H1 (cell line): ENCODE data around the gene TP53. TPM values are rescaled to one million over a fixed set of nuclear protein-coding genes. Genes with fewer than 3 reads are reported as not detected.

ENCODE experiments used
- CTCF ChIA-PET: fragments of 300-600 bp; sonication (Branson Sonifier 250); formaldehyde crosslinking; loops from one replicate; lab custom pipeline; 2021; ENCODE audit not compliant: partially characterized antibody; lab: Charles Lee
- POLR2A ChIA-PET: fragments of 300-600 bp; sonication (Branson Sonifier 250); formaldehyde crosslinking; loops from one replicate; lab custom pipeline; 2021; ENCODE audit warnings: inconsistent platforms; ENCODE audit not compliant: partially characterized antibody; lab: Charles Lee
- DNase-seq, 2 experiments: peaks; one replicate each; pipeline versions ENCODE4 v3.0.0 to v3.0.0-alpha.2; 2010 to 2022; ENCODE audit warnings: low spot score in 2 of 2, low read depth in 1 of 2, mixed read lengths in 1 of 2
- FAIRE-seq: peaks from 2 replicates; lab custom pipeline; 2011; peaks lifted over from hg19 to GRCh38; lab: Jason Lieb, UNC
- H2AFZ ChIP-seq: 2 replicates; pipeline ENCODE4 v1.8.1; 2012; ENCODE audit warnings: low read length, inconsistent platforms
- H2AK5ac ChIP-seq: 2 replicates; pipeline ENCODE4 v1.6.1; 2013; ENCODE audit warnings: low read depth, low read length
- H2BK120ac ChIP-seq: replicated peaks from 2 replicates; pipeline ENCODE3; 2013; ENCODE audit warnings: low read depth, low read length, inconsistent platforms
- H2BK12ac ChIP-seq: 2 replicates; pipeline ENCODE4 v1.6.1; 2013; ENCODE audit warnings: low read depth, low read length
- H2BK15ac ChIP-seq: 2 replicates; pipeline ENCODE4 v1.6.1; 2013; ENCODE audit warnings: low read length
- H2BK20ac ChIP-seq: 2 replicates; pipeline ENCODE4 v1.6.1; 2013; ENCODE audit warnings: low read length
- H2BK5ac ChIP-seq: 2 replicates; pipeline ENCODE4 v1.6.1; 2013; ENCODE audit warnings: low read depth, low read length
- H3K14ac ChIP-seq: 2 replicates; pipeline ENCODE4 v1.6.1; 2013; ENCODE audit warnings: inconsistent platforms; ENCODE audit not compliant: insufficient read length
- H3K18ac ChIP-seq: 2 replicates; pipeline ENCODE4 v1.6.1; 2013; ENCODE audit warnings: low read length; ENCODE audit errors: extremely low read depth
- H3K23ac ChIP-seq: 2 replicates; pipeline ENCODE4 v1.6.1; 2013; ENCODE audit warnings: inconsistent platforms; ENCODE audit not compliant: insufficient read length
- H3K23me2 ChIP-seq: 2 replicates; pipeline ENCODE4 v1.6.1; 2013; ENCODE audit warnings: low read depth, low read length
- H3K27ac ChIP-seq: 2 replicates; pipeline ENCODE4 v1.6.1; 2011; ENCODE audit warnings: low read depth, low read length, inconsistent platforms
- H3K27me3 ChIP-seq, 4 experiments: replicated peaks in 1 of 4; 1 replicate in 1 of 4; 2 replicates in 3 of 4; pipeline versions ENCODE4 v1.6.1 to v1.8.1; 2011 to 2013; ENCODE audit warnings: low read length in 3 of 4, mild to moderate bottlenecking in 3 of 4, inconsistent platforms in 2 of 4, mixed read lengths in 2 of 4, moderate library complexity in 1 of 4; ENCODE audit not compliant: control insufficient read depth in 3 of 4, insufficient read depth in 3 of 4; ENCODE audit errors: extremely low read depth in 1 of 4
- H3K36me3 ChIP-seq, 4 experiments: 2 replicates each; pipeline versions ENCODE4 v1.6.1 to v1.8.1; 2011 to 2013; ENCODE audit warnings: mild to moderate bottlenecking in 4 of 4, low read length in 3 of 4, moderate library complexity in 2 of 4, control low read depth in 1 of 4, inconsistent platforms in 1 of 4; ENCODE audit not compliant: insufficient read depth in 4 of 4, control insufficient read depth in 2 of 4
- H3K4ac ChIP-seq: replicated peaks from 2 replicates; pipeline ENCODE3; 2013; ENCODE audit warnings: low read length, low read depth, mixed read lengths, inconsistent platforms; ENCODE audit not compliant: insufficient read length
- H3K4me1 ChIP-seq, 4 experiments: replicated peaks in 1 of 4; 1 replicate in 1 of 4; 2 replicates in 3 of 4; pipeline versions ENCODE4 v1.6.1 to v1.8.1; 2011 to 2013; ENCODE audit warnings: low read length in 3 of 4, inconsistent platforms in 2 of 4, mixed read lengths in 1 of 4; ENCODE audit not compliant: insufficient read depth in 4 of 4, control insufficient read depth in 3 of 4
- H3K4me2 ChIP-seq, 2 experiments: 2 replicates each; pipeline versions ENCODE4 v1.6.1 to v1.8.1; 2011 to 2013; ENCODE audit warnings: low read depth in 2 of 2, low read length in 2 of 2, control low read depth in 1 of 2, inconsistent platforms in 1 of 2, mild to moderate bottlenecking in 1 of 2; ENCODE audit not compliant: insufficient read depth in 1 of 2
- H3K4me3 ChIP-seq, 4 experiments: fragments of 200-600, 300-600 bp in 1 of 4; sonication (generic), shearing (Covaris generic), sonication (Bioruptor Twin) in 1 of 4; 2 replicates each; pipeline versions ENCODE4 v1.5.1 to v1.8.1; 2011 to 2016; ENCODE audit warnings: low read length in 4 of 4, low read depth in 3 of 4, control low read depth in 2 of 4, inconsistent platforms in 2 of 4, mild to moderate bottlenecking in 2 of 4, mixed read lengths in 1 of 4, moderate library complexity in 1 of 4; ENCODE audit not compliant: insufficient read depth in 2 of 4; ENCODE audit errors: extremely low read depth in 1 of 4
- H3K56ac ChIP-seq: replicated peaks from 2 replicates; pipeline ENCODE3; 2013; ENCODE audit warnings: low read depth, mild to moderate bottlenecking, mixed read lengths, low read length, inconsistent platforms; ENCODE audit not compliant: insufficient read length
- H3K79me1 ChIP-seq: 2 replicates; pipeline ENCODE4 v1.6.1; 2013; ENCODE audit warnings: low read depth, low read length, control low read depth
- H3K79me2 ChIP-seq, 2 experiments: 2 replicates each; pipeline versions ENCODE4 v1.6.1 to v1.8.1; 2012 to 2013; ENCODE audit warnings: low read length in 2 of 2, mild to moderate bottlenecking in 2 of 2, inconsistent platforms in 1 of 2; ENCODE audit not compliant: insufficient read depth in 2 of 2, control insufficient read depth in 1 of 2
- H3K9ac ChIP-seq, 4 experiments: replicated peaks in 1 of 4; 1 replicate in 1 of 4; 2 replicates in 3 of 4; pipeline versions ENCODE4 v1.6.1 to v1.8.1; 2011 to 2013; ENCODE audit warnings: low read depth in 3 of 4, low read length in 3 of 4, control low read depth in 2 of 4, mild to moderate bottlenecking in 2 of 4, moderate library complexity in 2 of 4, inconsistent platforms in 1 of 4; ENCODE audit errors: extremely low read depth in 1 of 4
- H3K9me3 ChIP-seq, 2 experiments: 2 replicates each; pipeline versions ENCODE4 v1.6.1 to v1.8.1; 2012 to 2013; ENCODE audit warnings: mild to moderate bottlenecking in 2 of 2, moderate library complexity in 2 of 2, control low read depth in 1 of 2, inconsistent platforms in 1 of 2, low read depth in 1 of 2, low read length in 1 of 2, mixed read lengths in 1 of 2; ENCODE audit not compliant: insufficient read depth in 2 of 2
- H4K20me1 ChIP-seq, 2 experiments: replicated peaks in 1 of 2; 2 replicates each; pipeline versions ENCODE3 to v1.8.1; 2011 to 2013; ENCODE audit warnings: inconsistent platforms in 2 of 2, low read length in 2 of 2, mild to moderate bottlenecking in 1 of 2; ENCODE audit not compliant: insufficient read depth in 2 of 2, control insufficient read depth in 1 of 2
- H4K5ac ChIP-seq: 2 replicates; pipeline ENCODE4 v1.6.1; 2013; ENCODE audit warnings: low read length, low read depth, mixed read lengths, inconsistent platforms; ENCODE audit not compliant: insufficient read length
- H4K8ac ChIP-seq: 2 replicates; pipeline ENCODE4 v1.8.0; 2013; ENCODE audit warnings: mild to moderate bottlenecking, moderate library complexity, low read length, inconsistent platforms; ENCODE audit not compliant: insufficient read depth; ENCODE audit errors: extremely low read depth
- H4K91ac ChIP-seq: replicated peaks from 2 replicates; pipeline ENCODE3; 2013; ENCODE audit warnings: low read length, mixed read lengths, inconsistent platforms; ENCODE audit not compliant: insufficient read length
- KDM1A ChIP-seq: fragments of 200-600, 300-600 bp; sonication (generic); IDR thresholded peaks from 2 replicates; pipeline ENCODE4 v1.7.1; 2016; ENCODE audit warnings: mild to moderate bottlenecking, low read length, borderline replicate concordance
- KDM4A ChIP-seq: IDR thresholded peaks from one replicate; pipeline ENCODE4 v1.7.1; 2012; ENCODE audit warnings: low read depth, mild to moderate bottlenecking, moderate library complexity, low read length, inconsistent platforms; ENCODE audit not compliant: severe bottlenecking
- WGBS, 2 experiments: shearing (Covaris generic) in 1 of 2; methylation state at CpG; one replicate each; pipeline versions ENCODE4 v1.1.6 to v1.1.7; 2013 to 2015; ENCODE audit warnings: low lambda C conversion rate in 2 of 2, mixed read lengths in 2 of 2, inconsistent platforms in 1 of 2, low coverage in 1 of 2, missing lambda C conversion rate in 1 of 2; ENCODE audit not compliant: insufficient replicate concordance in 2 of 2, insufficient coverage in 1 of 2, insufficient read length in 1 of 2; ENCODE audit errors: extremely low coverage in 1 of 2, missing lambda C conversion rate in 1 of 2; 5-methylcytosine and 5-hydroxymethylcytosine counted together
- polyA plus RNA-seq, 7 experiments: library from polyadenylated mRNA; depleted of rRNA in 3 of 7; stranded (reverse) in 5 of 7; unstranded in 2 of 7; fragments of >200 nt in 5 of 7; fragments of 200-250 nt in 2 of 7; gene quantifications; 1 replicate in 5 of 7; 2 replicates in 1 of 7; 4 replicates in 1 of 7; pipeline versions ENCODE4 v1.2.1 to v1.2.3, GENCODE V29; 2011 to 2013; ENCODE audit warnings: missing spikeins in 2 of 7, mixed read lengths in 2 of 7
- total RNA-seq: library from RNA; stranded (reverse); fragmentation: NEBNext Ultra II Directional; extraction: Animal tissue kit (Norgen Biotek cat#: 25700); gene quantifications from 2 replicates; pipeline ENCODE4 v1.2.1, GENCODE V29; 2021

TP53 gene
- total and polyA plus RNA-seq, 2 of the 8 experiments (the other 6 are each of a cell fraction or from before 2014, with no cell fraction given) = 143 to 198 TPM

DNA sequence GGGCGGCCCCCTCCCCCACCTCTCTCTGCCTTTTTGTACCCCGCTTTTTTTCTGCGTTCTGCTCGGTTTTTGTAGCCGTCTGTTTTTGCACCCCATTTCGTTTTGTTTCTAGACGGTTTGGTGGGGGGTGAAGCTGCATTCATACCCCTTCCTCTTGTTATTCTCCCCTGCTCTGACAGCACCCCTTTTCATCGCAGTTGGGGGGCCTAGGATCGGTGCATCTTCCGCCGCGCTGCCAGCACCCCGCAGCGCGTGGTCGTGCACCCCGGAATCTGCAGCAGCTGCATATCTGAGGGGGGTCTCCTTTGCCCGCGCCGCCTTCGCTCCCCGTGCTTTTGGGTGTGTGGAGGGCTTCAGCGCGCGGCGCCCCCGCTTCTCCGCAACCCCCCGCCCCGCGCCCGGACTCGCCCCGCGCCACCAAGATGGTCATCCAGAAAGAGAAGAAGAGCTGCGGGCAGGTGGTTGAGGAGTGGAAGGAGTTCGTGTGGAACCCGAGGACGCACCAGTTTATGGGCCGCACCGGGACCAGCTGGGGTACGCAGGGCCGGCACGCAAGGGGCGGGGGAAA is 36.1 kb downstream of the TP53 start:
- ChIA-PET CTCF (interaction anchor here (0.6 to 18.2 kb wide), 15 partner anchors 10 to 471 kb away, joined by 3 to 211 read pairs (median 5); partner anchors contain the start of genes CHD3, FXR2, SAT2 and SHBG), POLR2A (interaction anchor here (0.6 to 79.4 kb wide), 16 partner anchors 11 to 522 kb away, joined by 3 to 2272 read pairs (median 6); partner anchors contain the start of genes ATP1B2, CD68, DNAH2 and FXR2)
- no peak overlapping the region for H3K14ac ChIP-seq
- peaks cover 0 to 13% (median 4%) of the 10 kb centered on the region in 4 experiments; a peak in 4 of 7 replicates for H3K27me3 ChIP-seq
- no peak for DNase-seq
- H3K36me3 ChIP-seq = no peaks in the 10 kb centered on the region; a peak in 2 of 8 replicates
- no peak overlapping the region for H3K27ac ChIP-seq
- H3K9me3 ChIP-seq = no peaks in the 10 kb centered on the region
- no peak overlapping the region for H4K5ac ChIP-seq
- FAIRE-seq = no peak
- peaks cover under 1 to 14% (median 8%) of the 10 kb centered on the region in 4 experiments; a peak in 6 of 7 replicates for H3K4me1 ChIP-seq
- H3K18ac ChIP-seq = no peak overlapping the region; the same call in 1 of the 2 replicates
- H3K23ac ChIP-seq = no peak overlapping the region
- H2AFZ ChIP-seq = no peak overlapping the region; the same call in 1 of the 2 replicates
- peaks cover 15% of the 10 kb centered on the region for H3K23me2 ChIP-seq
- H2BK120ac ChIP-seq = no peak overlapping the region
- peak overlapping the region in 1 of 4 experiments; percentile 13; a peak in 4 of 7 replicates for H3K9ac ChIP-seq
- no peaks in the 10 kb centered on the region for H3K79me1 ChIP-seq
- no peak overlapping the region for H3K4ac ChIP-seq
- no peak overlapping the region for H4K8ac ChIP-seq
- H2BK12ac ChIP-seq = no peak overlapping the region
- H2BK5ac ChIP-seq = no peak overlapping the region
- H3K56ac ChIP-seq = no peak overlapping the region
- H4K91ac ChIP-seq = no peak overlapping the region
- H3K79me2 ChIP-seq = no peaks in the 10 kb centered on the region
- peaks cover 0 to 3% of the 10 kb centered on the region in 2 experiments for H4K20me1 ChIP-seq
- WGBS, 2 experiments = 1% methylated on average over 30 of the region's 45 CpGs; no CpG with 5 or more reads in 1 of the 2 experiments
- H2AK5ac ChIP-seq = no peak overlapping the region
- peak overlapping the region; percentile 91 to 99 for H3K4me2 ChIP-seq
- peak overlapping the region; percentile 43 to 87 (median 63) for H3K4me3 ChIP-seq
- H2BK15ac ChIP-seq = no peak overlapping the region
- no peak overlapping the region for H2BK20ac ChIP-seq
- TF ChIP-seq KDM1A (0 out of 2 replicates have a peak, but pooled peaks have one; percentile 9), KDM4A (peak; percentile 58)
